22Rv1 (cell line): ENCODE results near the gene CLEC4D.
A peak's percentile ranks its signal among the peaks of the same experiment; 100 is the strongest.
"Not testable (repeated sequence)": the region's sequence is repeated elsewhere in the genome, so short reads cannot be mapped to it uniquely, and the experiment has no call there.

Experiments
- H3K27ac ChIP-seq: fragments of 450-650 bp; 2 replicates; pipeline ENCODE4 v1.5.1; 2017
- CTCF ChIP-seq: fragments of 450-650 bp; IDR thresholded peaks from 2 replicates; pipeline ENCODE4 v1.5.1; 2017; ENCODE audit warnings: mild to moderate bottlenecking
- ZFX ChIP-seq: fragments of 450-650 bp; IDR thresholded peaks from 2 replicates; pipeline ENCODE4 v1.6.1; 2017; ENCODE audit warnings: antibody characterized with exemption, borderline replicate concordance

Gene CLEC4D

DNA sequence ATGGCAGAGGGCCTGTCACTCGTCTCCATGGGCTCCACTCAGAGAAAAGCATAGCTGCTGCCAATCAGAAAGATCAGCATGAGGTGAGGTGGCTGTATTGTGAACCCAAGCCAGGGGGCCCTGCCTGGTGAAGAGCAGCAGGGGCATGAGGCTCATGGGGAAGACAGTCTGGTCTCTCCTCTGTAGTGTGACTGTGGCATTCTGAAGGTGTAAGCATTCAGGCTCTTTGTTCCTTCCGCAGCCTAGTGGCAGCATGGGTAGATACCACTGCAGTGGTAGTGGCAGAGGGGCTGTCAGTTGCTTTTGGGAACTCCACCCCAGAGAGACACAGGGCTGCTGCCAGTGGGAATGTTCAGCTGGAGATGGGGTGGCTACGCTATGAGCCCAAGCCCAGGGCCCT, 5.1 kb upstream of the CLEC4D start:
- H3K27ac ChIP-seq, result no peak overlapping the region
- no peak for TF ChIP-seq CTCF
- TF ChIP-seq ZFX, result no peak

GRCh38 chr12:8508910-8509841, 4.1 kb upstream of the CLEC4D start:
- TF ChIP-seq CTCF (no peak), ZFX (no peak)
- no peak overlapping the region for H3K27ac ChIP-seq

- TF ChIP-seq ZFX, result no peak
These were observed 4.7 kb downstream of the CLEC4D start for GRCh38 chr12:8517971-8518370.

DNA sequence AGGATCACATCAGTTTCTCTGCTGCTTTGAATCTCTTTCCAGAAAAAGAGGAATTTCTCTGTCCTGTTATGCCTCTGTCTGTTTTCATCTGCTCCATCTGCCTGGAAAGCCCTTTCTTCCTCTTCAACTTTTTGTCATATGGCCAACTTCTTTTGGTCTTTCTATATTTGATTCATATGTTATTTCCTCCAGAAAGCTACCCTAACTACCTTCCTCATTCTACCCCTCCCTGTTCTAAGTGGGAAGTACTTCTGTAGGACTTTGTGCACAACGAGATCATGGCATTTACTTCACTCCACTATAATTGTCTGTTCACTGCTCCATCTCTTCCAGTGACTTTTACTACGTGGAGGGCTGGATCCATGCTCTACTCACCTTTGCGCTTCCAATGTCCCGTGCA, 5.9 kb downstream of the CLEC4D start:
- TF ChIP-seq CTCF (no peak), ZFX (no peak)

More at GRCh38 chr12:8517971-8518370, 4.7 kb downstream of the CLEC4D start:
- no peak overlapping the region for H3K27ac ChIP-seq

DNA sequence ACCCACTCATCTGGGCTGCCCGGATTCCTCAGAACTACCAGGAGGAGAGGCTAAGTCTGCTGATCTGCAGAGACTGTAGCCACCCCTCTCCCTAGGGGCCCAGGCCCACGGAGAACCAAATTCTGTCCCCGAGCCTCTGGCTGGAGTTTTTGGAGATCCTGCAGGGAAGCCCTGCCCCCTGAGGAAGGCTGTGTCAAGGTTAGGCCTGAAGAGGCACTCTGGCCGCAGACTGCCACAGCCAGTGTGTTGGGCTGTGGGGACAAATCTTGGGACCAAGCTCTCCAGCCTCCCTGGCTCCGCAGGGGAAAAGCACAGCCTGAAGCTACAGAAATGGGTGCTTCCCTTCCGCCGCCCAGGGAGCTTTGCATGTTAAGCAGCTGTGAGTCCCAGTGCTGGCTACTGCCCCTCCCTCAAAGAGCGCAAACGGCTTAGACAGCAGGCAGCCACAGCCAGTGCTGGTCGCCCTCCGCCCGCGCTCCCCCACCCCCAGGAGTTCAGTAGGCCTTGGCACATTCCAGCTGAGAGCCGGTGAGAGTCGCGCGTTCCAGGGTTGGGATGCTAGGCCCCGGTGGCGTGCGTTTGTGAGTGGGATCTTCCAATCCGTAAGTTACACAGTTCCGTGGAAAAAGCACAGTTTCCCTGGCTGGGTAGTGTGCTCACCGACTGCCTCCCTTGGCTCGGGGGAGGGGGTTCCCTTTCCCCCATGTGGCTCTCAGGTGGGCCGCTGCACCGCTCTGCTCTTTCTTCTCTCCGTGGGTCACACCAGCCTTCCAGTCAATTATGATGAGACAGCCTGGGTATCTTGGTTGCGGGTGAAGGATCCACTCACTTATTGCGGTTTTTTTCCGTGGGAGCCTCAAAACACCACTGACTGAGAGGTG, 14.2 kb downstream of the CLEC4D start:
- no peak for TF ChIP-seq CTCF
- TF ChIP-seq ZFX, result no peak
- H3K27ac ChIP-seq, result no peak overlapping the region

More for the DNA sequence above, 5.9 kb downstream of the CLEC4D start:
- H3K27ac ChIP-seq, result no peak overlapping the region

DNA sequence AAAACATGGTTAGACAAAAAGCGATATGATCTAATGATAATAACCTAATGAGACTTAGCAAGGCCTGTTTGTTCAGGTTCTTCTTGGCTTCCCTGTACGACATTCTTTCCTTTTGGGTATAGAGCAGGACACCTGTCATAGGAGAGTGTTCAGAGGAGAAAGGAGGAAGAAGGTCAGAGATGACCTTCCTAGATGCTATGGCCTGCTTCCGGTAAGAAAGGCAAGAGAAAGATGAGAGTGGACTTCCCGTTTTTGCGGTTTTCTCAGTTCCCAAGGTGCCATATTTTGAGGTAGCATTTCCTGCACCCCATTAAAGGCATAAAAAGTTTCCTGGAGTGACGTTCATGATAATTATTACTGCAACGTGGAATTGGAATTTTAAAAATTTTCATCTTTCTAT, 18.7 kb downstream of the CLEC4D start:
- no peak overlapping the region for H3K27ac ChIP-seq
- TF ChIP-seq ZFX, result no peak

DNA sequence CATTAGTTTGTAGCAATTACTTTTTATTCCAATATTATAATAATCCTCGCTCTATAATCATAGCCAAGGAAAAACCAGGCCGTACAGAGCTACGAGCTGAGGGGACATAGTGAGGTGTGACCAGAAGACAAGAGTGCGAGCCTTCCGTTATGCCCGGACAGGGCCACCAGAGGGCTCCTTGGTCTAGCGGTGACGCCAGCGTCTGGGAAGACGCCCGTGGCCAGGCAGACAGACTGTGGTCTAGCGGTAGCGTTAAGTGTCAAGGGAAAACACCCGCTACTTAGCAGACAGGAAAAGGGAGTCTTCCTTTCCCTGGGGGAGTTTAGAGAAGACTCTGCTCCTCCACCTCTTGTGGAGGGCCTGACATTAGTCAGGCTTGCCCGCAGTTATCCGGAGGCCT, 24.5 kb downstream of the CLEC4D start:
- peak; percentile 80 for TF ChIP-seq CTCF
- H3K27ac ChIP-seq, result not testable (repeated sequence)

GRCh38 chr12:8540831-8541230, 27.5 kb downstream of the CLEC4D start, which contains the start of gene CLEC4E:
Gene CLEC4E (minus strand): TSS chr12:8540905. CDS start chr12:8540797, 108 bp downstream.
- not testable (repeated sequence) for H3K27ac ChIP-seq
